Liver (tissue), 9 donors: ENCODE measurements around the gene GDPD5. TPM values are rescaled to one million over a fixed set of nuclear protein-coding genes. Genes with fewer than 3 reads are reported as not detected.

Experiments used
- DNase-seq: peaks from one replicate; pipeline ENCODE4 v3.0.0-alpha.2; 2017; ENCODE audit warnings: low spot score
- H3K27ac ChIP-seq, 2 donors: one replicate each; pipeline ENCODE4 v1.7.0; 2013; ENCODE audit warnings: inconsistent platforms in 2 of 2, low read length in 2 of 2, control low read depth in 1 of 2, low read depth in 1 of 2, mild to moderate bottlenecking in 1 of 2
- H3K27me3 ChIP-seq, 4 donors: one replicate each; pipeline versions ENCODE4 v1.6.1 to v1.7.0; 2013; ENCODE audit warnings: low read length in 3 of 4, inconsistent platforms in 1 of 4, mild to moderate bottlenecking in 1 of 4, moderate library complexity in 1 of 4; ENCODE audit not compliant: control insufficient read depth in 4 of 4, insufficient read depth in 4 of 4
- H3K36me3 ChIP-seq, 4 donors: one replicate each; pipeline versions ENCODE4 v1.6.1 to v1.7.0; 2013; ENCODE audit warnings: low read length in 3 of 4, mild to moderate bottlenecking in 3 of 4, low read depth in 1 of 4, moderate library complexity in 1 of 4; ENCODE audit not compliant: control insufficient read depth in 4 of 4, insufficient read depth in 3 of 4
- H3K4me1 ChIP-seq, 4 donors: one replicate each; pipeline versions ENCODE4 v1.6.1 to v1.7.0; 2013; ENCODE audit warnings: low read length in 3 of 4, mild to moderate bottlenecking in 3 of 4, moderate library complexity in 1 of 4; ENCODE audit not compliant: control insufficient read depth in 4 of 4, insufficient read depth in 4 of 4
- H3K4me3 ChIP-seq, 3 donors: one replicate each; pipeline versions ENCODE4 v1.6.1 to v1.7.0; 2013; ENCODE audit warnings: low read length in 3 of 3, control low read depth in 1 of 3, low read depth in 1 of 3, mild to moderate bottlenecking in 1 of 3
- H3K9ac ChIP-seq, 2 donors: one replicate each; pipeline ENCODE4 v1.7.0; 2013; ENCODE audit warnings: low read length in 2 of 2, mild to moderate bottlenecking in 2 of 2, moderate library complexity in 2 of 2, control low read depth in 1 of 2, low read depth in 1 of 2
- H3K9me3 ChIP-seq, 4 donors: one replicate each; pipeline versions ENCODE4 v1.6.1 to v1.7.0; 2013; ENCODE audit warnings: low read length in 3 of 4; ENCODE audit not compliant: control insufficient read depth in 4 of 4
- FOXA2 ChIP-seq: IDR thresholded peaks from 2 replicates; pipeline ENCODE4 v1.6.1; 2016; ENCODE audit warnings: antibody characterized with exemption
- GABPA ChIP-seq, 2 donors: IDR thresholded peaks in 1 of 2; conservative IDR thresholded peaks in 1 of 2; 2 replicates each; pipeline ENCODE4 v1.6.1; 2016; ENCODE audit warnings: antibody characterized with exemption in 2 of 2, mild to moderate bottlenecking in 1 of 2, moderate library complexity in 1 of 2
- HNF4A ChIP-seq, 2 donors: conservative IDR thresholded peaks; 2 replicates each; pipeline ENCODE4 v1.6.1; 2016; ENCODE audit warnings: antibody characterized with exemption in 2 of 2, mild to moderate bottlenecking in 2 of 2
- HNF4G ChIP-seq: IDR thresholded peaks from 2 replicates; pipeline ENCODE4 v1.6.1; 2016; ENCODE audit warnings: antibody characterized with exemption
- NR2F2 ChIP-seq: IDR thresholded peaks from 2 replicates; pipeline ENCODE4 v1.6.1; 2016; ENCODE audit warnings: antibody characterized with exemption
- RAD21 ChIP-seq, 2 donors: IDR thresholded peaks; 2 replicates each; pipeline ENCODE4 v1.6.1; 2016; ENCODE audit warnings: antibody characterized with exemption in 2 of 2, mild to moderate bottlenecking in 2 of 2
- RXRA ChIP-seq, 2 donors: IDR thresholded peaks; 2 replicates each; pipeline ENCODE4 v1.6.1; 2017 to 2018; ENCODE audit warnings: antibody characterized with exemption in 2 of 2, mild to moderate bottlenecking in 1 of 2
- SP1 ChIP-seq: IDR thresholded peaks from 2 replicates; pipeline ENCODE4 v1.6.1; 2018; ENCODE audit warnings: antibody characterized with exemption, mild to moderate bottlenecking
- TAF1 ChIP-seq: conservative IDR thresholded peaks from 2 replicates; pipeline ENCODE4 v1.6.1; 2016; ENCODE audit warnings: antibody characterized with exemption, mild to moderate bottlenecking
- YY1 ChIP-seq: IDR thresholded peaks from 2 replicates; pipeline ENCODE4 v1.6.1; 2016; ENCODE audit warnings: antibody characterized with exemption, mild to moderate bottlenecking
- ZBTB33 ChIP-seq: IDR thresholded peaks from 2 replicates; pipeline ENCODE4 v1.6.1; 2016; ENCODE audit warnings: antibody characterized with exemption
- WGBS: extraction: QIAGEN DNeasy Blood & Tissue Kit; methylation state at CpG from one replicate; pipeline ENCODE4 v1.1.7; 2013; 5-methylcytosine and 5-hydroxymethylcytosine counted together
- polyA plus RNA-seq, 2 donors: library from polyadenylated mRNA; stranded (reverse) in 1 of 2; unstranded in 1 of 2; fragments of 200-250 nt in 1 of 2; fragments of >200 nt in 1 of 2; fragmentation: Nextera tagmentation in 1 of 2; extraction: Ambion mirVana in 1 of 2; gene quantifications; one replicate each; pipeline versions ENCODE4 v1.2.1 to v1.2.3, GENCODE V29; 2013 to 2015
- total RNA-seq, 2 donors: library from RNA; depleted of rRNA; stranded (reverse); fragments of >200 nt; gene quantifications; one replicate each; pipeline ENCODE4 v1.2.3, GENCODE V29; 2014
- TF ChIP-seq, protein P1 (sequence below): IDR thresholded peaks from 2 replicates; pipeline ENCODE4 v1.6.1; 2016; ENCODE audit warnings: antibody characterized with exemption
- TF ChIP-seq, protein P2 (sequence below): IDR thresholded peaks from 2 replicates; pipeline ENCODE4 v1.6.1; 2016; ENCODE audit warnings: antibody characterized with exemption, mild to moderate bottlenecking
- TF ChIP-seq, protein P3 (sequence below): fragments of 150-350 bp; IDR thresholded peaks from 2 replicates; pipeline ENCODE4 v1.5.1; 2017; ENCODE audit warnings: improper control_type of control experiment, low read depth, low read length; ENCODE audit not compliant: missing input control
- TF ChIP-seq, protein P4 (sequence below): IDR thresholded peaks from 2 replicates; pipeline ENCODE4 v1.6.1; 2016; ENCODE audit warnings: antibody characterized with exemption
- donor health status: healthy.
- donor health status: healthy.
- donor health status: healthy.
- donor health status: healthy.
- donor health status: healthy.

Gene GDPD5
- total and polyA plus RNA-seq, 4 donors: 3.0 to 22.8 (median 4.2) TPM

GRCh38 chr11:75570559-75571139 lies 44.9 kb upstream of the GDPD5 start:
- TF ChIP-seq NR2F2 (peak; percentile 41), RAD21 (IDR thresholded peaks at IDR 0.05) (no peak)
- H3K4me1 ChIP-seq: peaks cover 0 to 10% (median 3%) of the 10 kb centered on the region in 4 donors
- no peak overlapping the region for H3K27ac ChIP-seq
- 73% methylated on average over 9 of the region's 9 CpGs for WGBS
- no peak for DNase-seq
- no peaks in the 10 kb centered on the region for H3K27me3 ChIP-seq
- no peak overlapping the region for H3K4me3 ChIP-seq
- H3K9ac ChIP-seq: no peak overlapping the region
- H3K36me3 ChIP-seq: peaks cover 25 to 72% (median 36%) of the 10 kb centered on the region in 4 donors
- no peaks in the 10 kb centered on the region for H3K9me3 ChIP-seq

DNA sequence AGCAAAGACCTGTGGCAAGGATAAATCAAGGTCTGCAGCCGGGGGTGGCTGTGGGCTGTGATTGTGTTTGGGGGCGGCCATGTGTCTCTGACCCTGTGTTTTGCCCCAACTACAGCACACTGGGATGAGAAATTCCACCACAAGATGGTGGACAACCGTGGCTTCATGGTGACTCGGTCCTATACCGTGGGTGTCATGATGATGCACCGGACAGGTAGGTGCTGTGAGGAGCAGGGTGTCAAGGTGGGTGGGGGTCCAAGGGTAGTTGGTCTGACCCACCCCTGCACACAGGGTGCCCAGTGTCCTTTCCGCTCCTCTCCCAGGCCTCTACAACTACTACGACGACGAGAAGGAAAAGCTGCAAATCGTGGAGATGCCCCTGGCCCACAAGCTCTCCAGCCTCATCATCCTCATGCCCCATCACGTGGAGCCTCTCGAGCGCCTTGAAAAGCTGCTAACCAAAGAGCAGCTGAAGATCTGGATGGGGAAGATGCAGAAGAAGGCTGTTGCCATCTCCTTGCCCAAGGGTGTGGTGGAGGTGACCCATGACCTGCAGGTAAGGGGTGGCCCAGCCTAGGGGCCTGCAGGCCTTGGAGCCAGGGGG lies 43.0 kb upstream of the GDPD5 start:
- Histone ChIP-seq H3K9me3 (no peaks in the 10 kb centered on the region), H3K4me1 (peaks cover 7 to 28% (median 16%) of the 10 kb centered on the region in 4 donors), H3K36me3 (peaks cover 25 to 71% (median 36%) of the 10 kb centered on the region in 4 donors), H3K27me3 (no peaks in the 10 kb centered on the region), H3K4me3 (no peak overlapping the region), H3K9ac (no peak overlapping the region), H3K27ac (no peak overlapping the region)
- TF ChIP-seq YY1 (no peak), RAD21 (IDR thresholded peaks at IDR 0.05) (no peak), HNF4G (no peak), TAF1 (no peak)
- TF ChIP-seq, protein P1, sequence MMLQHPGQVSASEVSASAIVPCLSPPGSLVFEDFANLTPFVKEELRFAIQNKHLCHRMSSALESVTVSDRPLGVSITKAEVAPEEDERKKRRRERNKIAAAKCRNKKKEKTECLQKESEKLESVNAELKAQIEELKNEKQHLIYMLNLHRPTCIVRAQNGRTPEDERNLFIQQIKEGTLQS: no peak
- no peak for DNase-seq
- 94% methylated on average over 14 of the region's 14 CpGs for WGBS

DNA sequence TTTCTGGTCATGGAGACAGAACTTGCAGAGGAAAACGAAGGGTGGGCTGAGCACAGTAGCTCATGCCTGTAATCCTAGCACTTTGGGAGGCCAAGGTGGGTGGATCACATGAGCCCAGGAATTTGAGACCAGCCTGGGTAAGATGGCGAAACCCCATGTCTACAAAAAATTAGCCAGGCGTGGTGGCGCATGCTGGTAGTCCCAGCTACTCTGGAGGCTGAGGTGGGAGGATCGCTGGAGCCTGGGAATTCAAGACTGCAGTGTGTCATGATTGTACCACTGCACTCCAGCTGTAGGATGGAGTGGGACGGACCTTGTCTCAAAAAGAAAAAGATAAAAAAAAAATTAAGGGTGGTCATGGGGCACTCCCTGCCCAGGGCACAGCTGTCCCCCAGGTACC lies 42.2 kb upstream of the GDPD5 start:
- no peak for DNase-seq
- Histone ChIP-seq H3K4me3 (no peak overlapping the region), H3K27me3 (no peaks in the 10 kb centered on the region), H3K9me3 (no peaks in the 10 kb centered on the region), H3K36me3 (peaks cover 20 to 64% (median 36%) of the 10 kb centered on the region in 4 donors), H3K4me1 (peaks cover 14 to 35% (median 21%) of the 10 kb centered on the region in 4 donors), H3K27ac (no peak overlapping the region), H3K9ac (no peak overlapping the region)
- TF ChIP-seq, protein P2, sequence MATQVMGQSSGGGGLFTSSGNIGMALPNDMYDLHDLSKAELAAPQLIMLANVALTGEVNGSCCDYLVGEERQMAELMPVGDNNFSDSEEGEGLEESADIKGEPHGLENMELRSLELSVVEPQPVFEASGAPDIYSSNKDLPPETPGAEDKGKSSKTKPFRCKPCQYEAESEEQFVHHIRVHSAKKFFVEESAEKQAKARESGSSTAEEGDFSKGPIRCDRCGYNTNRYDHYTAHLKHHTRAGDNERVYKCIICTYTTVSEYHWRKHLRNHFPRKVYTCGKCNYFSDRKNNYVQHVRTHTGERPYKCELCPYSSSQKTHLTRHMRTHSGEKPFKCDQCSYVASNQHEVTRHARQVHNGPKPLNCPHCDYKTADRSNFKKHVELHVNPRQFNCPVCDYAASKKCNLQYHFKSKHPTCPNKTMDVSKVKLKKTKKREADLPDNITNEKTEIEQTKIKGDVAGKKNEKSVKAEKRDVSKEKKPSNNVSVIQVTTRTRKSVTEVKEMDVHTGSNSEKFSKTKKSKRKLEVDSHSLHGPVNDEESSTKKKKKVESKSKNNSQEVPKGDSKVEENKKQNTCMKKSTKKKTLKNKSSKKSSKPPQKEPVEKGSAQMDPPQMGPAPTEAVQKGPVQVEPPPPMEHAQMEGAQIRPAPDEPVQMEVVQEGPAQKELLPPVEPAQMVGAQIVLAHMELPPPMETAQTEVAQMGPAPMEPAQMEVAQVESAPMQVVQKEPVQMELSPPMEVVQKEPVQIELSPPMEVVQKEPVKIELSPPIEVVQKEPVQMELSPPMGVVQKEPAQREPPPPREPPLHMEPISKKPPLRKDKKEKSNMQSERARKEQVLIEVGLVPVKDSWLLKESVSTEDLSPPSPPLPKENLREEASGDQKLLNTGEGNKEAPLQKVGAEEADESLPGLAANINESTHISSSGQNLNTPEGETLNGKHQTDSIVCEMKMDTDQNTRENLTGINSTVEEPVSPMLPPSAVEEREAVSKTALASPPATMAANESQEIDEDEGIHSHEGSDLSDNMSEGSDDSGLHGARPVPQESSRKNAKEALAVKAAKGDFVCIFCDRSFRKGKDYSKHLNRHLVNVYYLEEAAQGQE: no peak
- TF ChIP-seq, protein P3, sequence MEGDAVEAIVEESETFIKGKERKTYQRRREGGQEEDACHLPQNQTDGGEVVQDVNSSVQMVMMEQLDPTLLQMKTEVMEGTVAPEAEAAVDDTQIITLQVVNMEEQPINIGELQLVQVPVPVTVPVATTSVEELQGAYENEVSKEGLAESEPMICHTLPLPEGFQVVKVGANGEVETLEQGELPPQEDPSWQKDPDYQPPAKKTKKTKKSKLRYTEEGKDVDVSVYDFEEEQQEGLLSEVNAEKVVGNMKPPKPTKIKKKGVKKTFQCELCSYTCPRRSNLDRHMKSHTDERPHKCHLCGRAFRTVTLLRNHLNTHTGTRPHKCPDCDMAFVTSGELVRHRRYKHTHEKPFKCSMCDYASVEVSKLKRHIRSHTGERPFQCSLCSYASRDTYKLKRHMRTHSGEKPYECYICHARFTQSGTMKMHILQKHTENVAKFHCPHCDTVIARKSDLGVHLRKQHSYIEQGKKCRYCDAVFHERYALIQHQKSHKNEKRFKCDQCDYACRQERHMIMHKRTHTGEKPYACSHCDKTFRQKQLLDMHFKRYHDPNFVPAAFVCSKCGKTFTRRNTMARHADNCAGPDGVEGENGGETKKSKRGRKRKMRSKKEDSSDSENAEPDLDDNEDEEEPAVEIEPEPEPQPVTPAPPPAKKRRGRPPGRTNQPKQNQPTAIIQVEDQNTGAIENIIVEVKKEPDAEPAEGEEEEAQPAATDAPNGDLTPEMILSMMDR: no peak
- TF ChIP-seq HNF4G (no peak), NR2F2 (no peak), RAD21 (IDR thresholded peaks at IDR 0.05) (no peak), HNF4A (conservative IDR thresholded peaks at IDR 0.05) (no peak), SP1 (no peak), RXRA (IDR thresholded peaks at IDR 0.05) (no peak), ZBTB33 (no peak), GABPA (IDR thresholded peaks at IDR 0.05 in 1 of 2, conservative IDR thresholded peaks at IDR 0.05 in 1 of 2) (no peak), FOXA2 (no peak), TAF1 (no peak)
- TF ChIP-seq, protein P4, sequence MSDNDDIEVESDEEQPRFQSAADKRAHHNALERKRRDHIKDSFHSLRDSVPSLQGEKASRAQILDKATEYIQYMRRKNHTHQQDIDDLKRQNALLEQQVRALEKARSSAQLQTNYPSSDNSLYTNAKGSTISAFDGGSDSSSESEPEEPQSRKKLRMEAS: no peak
- TF ChIP-seq, protein P1: no peak
- WGBS: 94% methylated on average over 6 of the region's 6 CpGs
